ENCODE measurements around the gene CTDP1.
"Not testable (repeated sequence)": the region's sequence is repeated elsewhere in the genome, so short reads cannot be mapped to it uniquely, and the experiment has no call there.

CTDP1 gene

GRCh38 chr18:79719478-79720358 is 40.1 kb downstream of the CTDP1 start:
- not testable (repeated sequence) for H3K27ac ChIP-seq (ENCODE audit: low read depth, low read length); H3K27me3 ChIP-seq (ENCODE audit: control insufficient read depth in 5 of 5, insufficient read depth in 4 of 5, low read length in 5 of 5); H3K9me3 ChIP-seq (ENCODE audit: control insufficient read depth in 5 of 5, low read length in 5 of 5); H3K9ac ChIP-seq (ENCODE audit: low read length in 5 of 5); H3K4me3 ChIP-seq (ENCODE audit: low read depth in 1 of 5, low read length in 5 of 5); H3K4me1 ChIP-seq (ENCODE audit: control insufficient read depth in 5 of 5, insufficient read depth in 5 of 5, low read length in 5 of 5)
- peaks cover 0 to 93% (median 76%) of the 10 kb centered on the region in 5 donors for H3K36me3 ChIP-seq (ENCODE audit: control insufficient read depth in 5 of 5, insufficient read depth in 5 of 5, low read length in 5 of 5)

GRCh38 chr18:79720359-79720733 is 40.7 kb downstream of the CTDP1 start:
- H3K36me3 ChIP-seq (ENCODE audit: control insufficient read depth in 5 of 5, insufficient read depth in 5 of 5, low read length in 5 of 5) = peaks cover 0 to 92% (median 71%) of the 10 kb centered on the region in 5 donors
- peaks cover 0 to 8% (median 0%) of the 10 kb centered on the region in 5 donors for H3K4me1 ChIP-seq (ENCODE audit: control insufficient read depth in 5 of 5, insufficient read depth in 5 of 5, low read length in 5 of 5)
- H3K27ac ChIP-seq (ENCODE audit: low read depth, low read length) = no peak overlapping the region
- H3K4me3 ChIP-seq (ENCODE audit: low read depth in 1 of 5, low read length in 5 of 5) = no peak overlapping the region
- H3K27me3 ChIP-seq (ENCODE audit: control insufficient read depth in 5 of 5, insufficient read depth in 4 of 5, low read length in 5 of 5) = no peaks in the 10 kb centered on the region
- H3K9ac ChIP-seq (ENCODE audit: low read length in 5 of 5) = no peak overlapping the region
- no peaks in the 10 kb centered on the region for H3K9me3 ChIP-seq (ENCODE audit: control insufficient read depth in 5 of 5, low read length in 5 of 5)

GRCh38 chr18:79723036-79723435 is 43.4 kb downstream of the CTDP1 start:
- H3K9ac ChIP-seq (ENCODE audit: low read length in 5 of 5) = no peak overlapping the region
- H3K9me3 ChIP-seq (ENCODE audit: control insufficient read depth in 5 of 5, low read length in 5 of 5) = peaks cover 0 to 4% (median 0%) of the 10 kb centered on the region in 5 donors
- peaks cover 0 to 83% (median 53%) of the 10 kb centered on the region in 5 donors for H3K36me3 ChIP-seq (ENCODE audit: control insufficient read depth in 5 of 5, insufficient read depth in 5 of 5, low read length in 5 of 5)
- peaks cover 0 to 8% (median 0%) of the 10 kb centered on the region in 5 donors for H3K4me1 ChIP-seq (ENCODE audit: control insufficient read depth in 5 of 5, insufficient read depth in 5 of 5, low read length in 5 of 5)
- peaks cover 0 to 2% (median 0%) of the 10 kb centered on the region in 5 donors for H3K27me3 ChIP-seq (ENCODE audit: control insufficient read depth in 5 of 5, insufficient read depth in 4 of 5, low read length in 5 of 5)
- H3K27ac ChIP-seq (ENCODE audit: low read depth, low read length) = no peak overlapping the region
- H3K4me3 ChIP-seq (ENCODE audit: low read depth in 1 of 5, low read length in 5 of 5) = no peak overlapping the region

GRCh38 chr18:79723628-79724027 is 44.0 kb downstream of the CTDP1 start:
- H3K27ac ChIP-seq (ENCODE audit: low read depth, low read length) = no peak overlapping the region
- H3K27me3 ChIP-seq (ENCODE audit: control insufficient read depth in 5 of 5, insufficient read depth in 4 of 5, low read length in 5 of 5) = peaks cover 0 to 2% (median 0%) of the 10 kb centered on the region in 5 donors
- no peak overlapping the region for H3K9ac ChIP-seq (ENCODE audit: low read length in 5 of 5)
- H3K4me3 ChIP-seq (ENCODE audit: low read depth in 1 of 5, low read length in 5 of 5) = no peak overlapping the region
- peaks cover 0 to 82% (median 52%) of the 10 kb centered on the region in 5 donors for H3K36me3 ChIP-seq (ENCODE audit: control insufficient read depth in 5 of 5, insufficient read depth in 5 of 5, low read length in 5 of 5)
- peaks cover 0 to 4% (median 0%) of the 10 kb centered on the region in 5 donors for H3K9me3 ChIP-seq (ENCODE audit: control insufficient read depth in 5 of 5, low read length in 5 of 5)
- H3K4me1 ChIP-seq (ENCODE audit: control insufficient read depth in 5 of 5, insufficient read depth in 5 of 5, low read length in 5 of 5) = peaks cover 0 to 8% (median 0%) of the 10 kb centered on the region in 5 donors

- H3K36me3 ChIP-seq (ENCODE audit: control insufficient read depth in 5 of 5, insufficient read depth in 5 of 5, low read length in 5 of 5) = peaks cover 0 to 82% (median 53%) of the 10 kb centered on the region in 5 donors
- peaks cover 0 to 4% (median 0%) of the 10 kb centered on the region in 5 donors for H3K9me3 ChIP-seq (ENCODE audit: control insufficient read depth in 5 of 5, low read length in 5 of 5)
- H3K27me3 ChIP-seq (ENCODE audit: control insufficient read depth in 5 of 5, insufficient read depth in 4 of 5, low read length in 5 of 5) = peaks cover 0 to 2% (median 0%) of the 10 kb centered on the region in 5 donors
These were observed 44.9 kb downstream of the CTDP1 start for GRCh38 chr18:79724299-79725080.

GRCh38 chr18:79725486-79725885 is 45.9 kb downstream of the CTDP1 start:
- peaks cover 0 to 4% (median 0%) of the 10 kb centered on the region in 5 donors for H3K9me3 ChIP-seq (ENCODE audit: control insufficient read depth in 5 of 5, low read length in 5 of 5)
- no peak overlapping the region for H3K27ac ChIP-seq (ENCODE audit: low read depth, low read length)
- peaks cover 0 to 8% (median 0%) of the 10 kb centered on the region in 5 donors for H3K4me1 ChIP-seq (ENCODE audit: control insufficient read depth in 5 of 5, insufficient read depth in 5 of 5, low read length in 5 of 5)
- H3K27me3 ChIP-seq (ENCODE audit: control insufficient read depth in 5 of 5, insufficient read depth in 4 of 5, low read length in 5 of 5) = peaks cover 0 to 2% (median 0%) of the 10 kb centered on the region in 5 donors
- peaks cover 0 to 82% (median 55%) of the 10 kb centered on the region in 5 donors for H3K36me3 ChIP-seq (ENCODE audit: control insufficient read depth in 5 of 5, insufficient read depth in 5 of 5, low read length in 5 of 5)
- H3K4me3 ChIP-seq (ENCODE audit: low read depth in 1 of 5, low read length in 5 of 5) = no peak overlapping the region
- H3K9ac ChIP-seq (ENCODE audit: low read length in 5 of 5) = no peak overlapping the region

More at GRCh38 chr18:79724299-79725080, 44.9 kb downstream of the CTDP1 start:
- Histone ChIP-seq H3K9ac (ENCODE audit: low read length in 5 of 5) (no peak overlapping the region), H3K4me1 (ENCODE audit: control insufficient read depth in 5 of 5, insufficient read depth in 5 of 5, low read length in 5 of 5) (peaks cover 0 to 8% (median 0%) of the 10 kb centered on the region in 5 donors), H3K4me3 (ENCODE audit: low read depth in 1 of 5, low read length in 5 of 5) (no peak overlapping the region), H3K27ac (ENCODE audit: low read depth, low read length) (no peak overlapping the region)

- H3K9ac ChIP-seq (ENCODE audit: low read length in 5 of 5) = no peak overlapping the region
- peaks cover under 1 to 84% (median 58%) of the 10 kb centered on the region in 5 donors for H3K36me3 ChIP-seq (ENCODE audit: control insufficient read depth in 5 of 5, insufficient read depth in 5 of 5, low read length in 5 of 5)
- no peak overlapping the region for H3K4me3 ChIP-seq (ENCODE audit: low read depth in 1 of 5, low read length in 5 of 5)
- H3K27me3 ChIP-seq (ENCODE audit: control insufficient read depth in 5 of 5, insufficient read depth in 4 of 5, low read length in 5 of 5) = peaks cover 0 to 2% (median 0%) of the 10 kb centered on the region in 5 donors
- no peak overlapping the region for H3K27ac ChIP-seq (ENCODE audit: low read depth, low read length)
- H3K4me1 ChIP-seq (ENCODE audit: control insufficient read depth in 5 of 5, insufficient read depth in 5 of 5, low read length in 5 of 5) = peaks cover 0 to 5% (median 0%) of the 10 kb centered on the region in 5 donors
- H3K9me3 ChIP-seq (ENCODE audit: control insufficient read depth in 5 of 5, low read length in 5 of 5) = peaks cover under 1 to 13% (median 1%) of the 10 kb centered on the region in 5 donors
These were observed 47.1 kb downstream of the CTDP1 start for GRCh38 chr18:79726721-79727120.

GRCh38 chr18:79727211-79727610 is 47.6 kb downstream of the CTDP1 start:
- Histone ChIP-seq H3K4me3 (ENCODE audit: low read depth in 1 of 5, low read length in 5 of 5) (no peak overlapping the region), H3K27ac (ENCODE audit: low read depth, low read length) (no peak overlapping the region), H3K36me3 (ENCODE audit: control insufficient read depth in 5 of 5, insufficient read depth in 5 of 5, low read length in 5 of 5) (peaks cover 4 to 88% (median 63%) of the 10 kb centered on the region in 5 donors), H3K4me1 (ENCODE audit: control insufficient read depth in 5 of 5, insufficient read depth in 5 of 5, low read length in 5 of 5) (peaks cover 0 to 8% (median 0%) of the 10 kb centered on the region in 5 donors), H3K9me3 (ENCODE audit: control insufficient read depth in 5 of 5, low read length in 5 of 5) (peaks cover 3 to 18% (median 5%) of the 10 kb centered on the region in 5 donors), H3K27me3 (ENCODE audit: control insufficient read depth in 5 of 5, insufficient read depth in 4 of 5, low read length in 5 of 5) (peaks cover 0 to 4% (median 0%) of the 10 kb centered on the region in 5 donors), H3K9ac (ENCODE audit: low read length in 5 of 5) (no peak overlapping the region)

GRCh38 chr18:79728931-79729586 is 49.5 kb downstream of the CTDP1 start:
- H3K9ac ChIP-seq (ENCODE audit: low read length in 5 of 5) = no peak overlapping the region
- H3K4me3 ChIP-seq (ENCODE audit: low read depth in 1 of 5, low read length in 5 of 5) = no peak overlapping the region
- no peak overlapping the region for H3K27ac ChIP-seq (ENCODE audit: low read depth, low read length)
- H3K27me3 ChIP-seq (ENCODE audit: control insufficient read depth in 5 of 5, insufficient read depth in 4 of 5, low read length in 5 of 5) = peaks cover 0 to 6% (median 0%) of the 10 kb centered on the region in 5 donors
- peaks cover 4 to 80% (median 54%) of the 10 kb centered on the region in 5 donors for H3K36me3 ChIP-seq (ENCODE audit: control insufficient read depth in 5 of 5, insufficient read depth in 5 of 5, low read length in 5 of 5)
- peaks cover 4 to 31% (median 9%) of the 10 kb centered on the region in 5 donors for H3K9me3 ChIP-seq (ENCODE audit: control insufficient read depth in 5 of 5, low read length in 5 of 5)
- peaks cover 0 to 12% (median 0%) of the 10 kb centered on the region in 5 donors for H3K4me1 ChIP-seq (ENCODE audit: control insufficient read depth in 5 of 5, insufficient read depth in 5 of 5, low read length in 5 of 5)
